Hypothalamus (tissue), 51 donors: ENCODE data around the gene TMEM19.

Source experiments
- DNase-seq, 51 donors: peaks; one replicate each; lab custom pipeline; 2025; lab: John Stamatoyannopoulos, UW

The TMEM19 gene

GRCh38 chr12:71708658-71709057, 22.8 kb downstream of the TMEM19 start:
- no peak for DNase-seq

GRCh38 chr12:71710276-71711125, 24.6 kb downstream of the TMEM19 start:
- no peak for DNase-seq

- no peak for DNase-seq
Measured at GRCh38 chr12:71718611-71719010, 32.7 kb downstream of the TMEM19 start.

- no peak for DNase-seq
Measured at GRCh38 chr12:71719647-71720370, 33.9 kb downstream of the TMEM19 start.

- DNase-seq = no peak
Measured at GRCh38 chr12:71721783-71722505, 36.1 kb downstream of the TMEM19 start.

- DNase-seq = no peak
Measured at GRCh38 chr12:71725011-71725410, 39.1 kb downstream of the TMEM19 start.

GRCh38 chr12:71726548-71726947, 40.7 kb downstream of the TMEM19 start:
- no peak for DNase-seq

GRCh38 chr12:71727958-71728357, 42.1 kb downstream of the TMEM19 start:
- DNase-seq = no peak

- DNase-seq = no peak
Measured at GRCh38 chr12:71730936-71731335, 45.1 kb downstream of the TMEM19 start.

- no peak for DNase-seq
Measured at GRCh38 chr12:71731439-71732356, 45.8 kb downstream of the TMEM19 start.

GRCh38 chr12:71732357-71732712, 46.5 kb downstream of the TMEM19 start:
- no peak for DNase-seq

GRCh38 chr12:71737197-71737596, 51.3 kb downstream of the TMEM19 start:
- no peak for DNase-seq

- no peak for DNase-seq
Measured at GRCh38 chr12:71742998-71743397, 57.1 kb downstream of the TMEM19 start.

GRCh38 chr12:71744522-71745300, 58.8 kb downstream of the TMEM19 start:
- DNase-seq = no peak

- DNase-seq = peak in 22 of 51 donors; percentile 0 to 67 (median 18)
Measured at GRCh38 chr12:71746974-71747611, 61.2 kb downstream of the TMEM19 start.

GRCh38 chr12:71748081-71748850, 62.4 kb downstream of the TMEM19 start:
- DNase-seq = no peak

GRCh38 chr12:71749666-71750065, 63.8 kb downstream of the TMEM19 start:
- no peak for DNase-seq

GRCh38 chr12:71752891-71753290, 67.0 kb downstream of the TMEM19 start:
- DNase-seq = no peak
